GM18502 (cell line): ENCODE data around the gene MPG.

Experiments used
- ATAC-seq: cut with Tn5 transposase; IDR thresholded peaks from one replicate; pipeline ENCODE4 v1.9.1; 2021; ENCODE audit warnings: mild to moderate bottlenecking; ENCODE audit not compliant: unreplicated experiment, poor library complexity

MPG gene

GRCh38 chr16:64914-65255 lies 13.1 kb upstream of the MPG start:
- no peak for ATAC-seq

DNA sequence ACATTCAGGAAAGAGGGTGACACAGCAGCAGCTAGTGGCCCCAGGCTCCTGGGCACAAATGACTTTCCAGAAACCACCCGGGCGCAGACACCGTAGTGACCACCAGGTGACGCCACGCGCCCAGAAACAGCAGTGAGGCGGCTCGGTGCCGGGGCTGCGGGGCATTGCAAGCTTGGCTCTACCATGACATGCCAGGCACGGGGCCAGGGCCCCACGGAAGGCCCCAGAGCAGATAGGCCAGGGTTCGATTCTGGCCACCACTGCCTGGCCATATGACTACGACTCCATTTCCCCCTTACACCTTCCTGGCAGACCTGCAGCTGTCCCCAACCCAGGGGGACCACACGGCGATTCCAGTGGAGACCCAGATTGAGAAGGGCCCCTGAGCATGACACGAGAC lies 12.3 kb upstream of the MPG start:
- ATAC-seq = no peak

GRCh38 chr16:66309-67182 lies 11.5 kb upstream of the MPG start:
- no peak for ATAC-seq

DNA sequence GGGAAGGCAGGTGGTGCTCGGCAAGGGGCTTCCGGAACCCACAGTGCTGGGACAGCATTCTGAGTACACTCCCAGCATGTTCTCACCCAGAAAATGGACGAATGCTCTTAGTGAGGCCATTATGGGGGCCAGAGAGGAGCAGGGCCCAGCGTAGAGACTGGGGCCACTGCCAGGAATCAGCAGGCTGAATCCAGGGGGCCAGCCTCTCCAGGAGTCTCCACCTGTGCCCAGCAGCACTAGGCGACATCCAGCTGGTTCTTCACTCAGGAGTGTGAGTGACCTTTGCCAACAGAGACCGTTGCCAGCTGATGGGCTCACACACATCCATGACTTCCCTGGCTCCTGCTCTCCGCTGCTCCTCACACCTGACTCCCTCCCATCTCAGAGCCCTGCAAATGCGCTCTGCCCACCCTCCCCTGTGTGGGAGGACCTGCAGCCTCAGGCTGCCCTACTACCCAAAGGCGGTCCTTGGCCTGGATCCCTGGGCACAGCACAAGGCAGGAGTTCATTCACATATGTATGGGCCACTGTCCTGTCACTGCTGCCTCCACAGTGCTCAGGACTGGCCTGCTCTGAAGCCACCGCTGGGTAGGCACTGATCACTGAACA lies 10.7 kb upstream of the MPG start:
- no peak for ATAC-seq

DNA sequence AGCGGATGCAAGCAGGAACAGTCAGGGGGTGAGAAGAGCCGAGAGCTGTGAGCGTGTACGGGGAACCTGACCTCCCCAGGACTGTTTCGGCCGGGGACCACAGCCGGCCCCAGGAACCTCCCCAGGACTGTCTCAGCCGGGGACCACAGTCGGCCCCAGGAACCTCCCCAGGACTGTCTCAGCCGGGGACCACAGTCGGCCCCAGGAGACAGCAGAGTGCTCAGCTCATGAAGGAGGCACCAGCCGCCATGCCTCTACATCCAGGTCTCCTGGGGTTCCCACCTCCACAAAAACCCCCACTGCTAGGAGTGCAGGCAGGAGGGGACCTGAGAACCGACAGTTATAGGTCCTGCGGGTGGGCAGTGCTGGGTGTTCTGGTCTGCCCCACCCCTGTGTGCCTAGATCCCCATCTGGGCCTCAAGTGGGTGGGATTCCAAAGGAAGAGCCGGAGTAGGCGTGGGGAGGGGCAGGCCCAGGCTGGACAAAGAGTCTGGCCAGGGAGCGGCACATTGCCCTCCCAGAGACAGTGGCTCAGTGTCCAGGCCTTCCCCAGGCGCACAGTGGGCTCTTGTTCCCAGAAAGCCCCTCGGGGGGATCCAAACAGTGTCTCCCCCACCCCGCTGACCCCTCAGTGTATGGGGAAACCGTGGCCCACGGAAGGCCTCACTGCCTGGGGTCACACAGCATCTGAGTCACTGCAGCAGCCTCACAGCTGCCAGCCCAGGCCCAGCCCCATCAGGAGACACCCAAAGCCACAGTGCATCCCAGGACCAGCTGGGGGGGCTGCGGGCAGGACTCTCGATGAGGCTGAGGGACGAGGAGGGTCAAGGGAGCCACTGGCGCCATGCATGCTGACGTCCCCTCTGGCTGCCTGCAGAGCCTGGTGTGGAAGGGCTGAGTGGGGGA lies 9.9 kb upstream of the MPG start:
- ATAC-seq = no peak

- ATAC-seq = no peak
Measured at GRCh38 chr16:69181-69580, 8.8 kb upstream of the MPG start.

DNA sequence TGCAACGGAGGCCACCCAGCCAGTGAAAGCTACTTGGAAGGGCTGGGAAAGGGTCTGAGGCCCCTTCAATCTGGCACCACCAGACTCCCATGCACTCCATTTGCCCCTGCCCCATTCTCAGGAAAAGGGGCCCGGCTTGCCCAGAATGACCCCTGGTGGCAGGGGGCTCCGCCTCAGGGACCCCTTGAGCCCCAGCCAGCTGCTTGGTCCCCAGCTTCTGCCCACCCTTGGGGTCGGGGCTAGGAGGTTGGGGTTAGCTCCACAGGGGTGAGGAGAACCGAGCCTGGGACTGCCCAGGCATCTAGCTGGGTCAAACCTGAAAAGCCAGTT lies 6.8 kb upstream of the MPG start:
- ATAC-seq = no peak

GRCh38 chr16:71540-72401 lies 6.3 kb upstream of the MPG start:
- ATAC-seq = no peak

DNA sequence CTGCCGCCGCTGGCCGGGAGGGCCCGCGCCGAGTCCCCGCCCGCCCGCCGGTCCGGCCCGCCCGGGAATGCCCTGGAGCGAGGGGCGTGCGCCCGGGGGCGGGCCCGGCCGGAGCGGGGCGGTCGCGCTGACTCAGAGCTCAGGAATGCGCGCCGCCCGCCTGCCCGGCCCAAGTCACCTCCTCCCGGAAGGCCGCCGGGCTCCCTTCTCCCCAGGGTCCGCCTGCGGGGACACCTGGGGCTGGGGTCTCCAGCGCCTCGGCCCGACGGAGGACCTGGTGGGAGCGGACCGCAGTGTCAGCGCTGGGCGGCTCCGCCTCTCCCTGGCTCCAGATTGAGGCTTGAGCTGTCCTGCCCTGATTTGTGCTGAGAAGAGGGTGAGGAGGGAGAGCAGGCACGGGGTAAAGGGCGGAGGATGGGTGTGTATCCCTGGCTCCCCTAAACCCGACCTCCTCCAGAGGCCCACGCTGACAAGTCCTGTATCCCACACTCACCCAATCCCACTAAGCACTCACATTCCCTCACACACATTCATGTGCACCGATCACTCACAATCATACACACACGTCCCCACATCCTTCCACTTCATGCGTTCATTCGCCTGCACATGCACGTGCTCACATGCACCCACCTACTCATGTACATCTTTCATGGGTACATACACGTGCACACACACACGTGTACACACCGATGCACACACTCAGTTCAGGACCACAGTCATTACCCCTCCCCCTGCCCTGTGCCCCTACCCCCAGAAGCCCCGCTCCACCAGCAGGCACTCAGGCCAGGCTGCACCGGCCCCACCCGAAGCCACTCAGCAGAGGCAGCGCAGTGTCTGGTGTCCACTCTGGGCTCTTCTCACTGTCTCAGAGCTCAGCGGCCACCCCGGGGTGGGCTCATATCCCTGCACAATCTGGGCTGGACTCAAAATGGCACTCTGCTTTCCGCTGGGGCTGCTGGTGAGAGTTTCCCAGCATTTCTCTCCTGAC lies 5.2 kb upstream of the MPG start, which contains the start of gene RHBDF1:
Gene RHBDF1, minus strand, starts transcription at position 71 of the 988 bp plus-strand sequence. CDS start 7,616 bp downstream, outside the sequence.
- no peak for ATAC-seq

GRCh38 chr16:74051-74746 lies 3.8 kb upstream of the MPG start:
- no peak for ATAC-seq

GRCh38 chr16:74747-75334 lies 3.2 kb upstream of the MPG start:
- no peak for ATAC-seq

GRCh38 chr16:75580-76501 lies 2.2 kb upstream of the MPG start:
- no peak for ATAC-seq

GRCh38 chr16:76535-77272 lies 1.3 kb upstream of the MPG start:
- no peak for ATAC-seq

DNA sequence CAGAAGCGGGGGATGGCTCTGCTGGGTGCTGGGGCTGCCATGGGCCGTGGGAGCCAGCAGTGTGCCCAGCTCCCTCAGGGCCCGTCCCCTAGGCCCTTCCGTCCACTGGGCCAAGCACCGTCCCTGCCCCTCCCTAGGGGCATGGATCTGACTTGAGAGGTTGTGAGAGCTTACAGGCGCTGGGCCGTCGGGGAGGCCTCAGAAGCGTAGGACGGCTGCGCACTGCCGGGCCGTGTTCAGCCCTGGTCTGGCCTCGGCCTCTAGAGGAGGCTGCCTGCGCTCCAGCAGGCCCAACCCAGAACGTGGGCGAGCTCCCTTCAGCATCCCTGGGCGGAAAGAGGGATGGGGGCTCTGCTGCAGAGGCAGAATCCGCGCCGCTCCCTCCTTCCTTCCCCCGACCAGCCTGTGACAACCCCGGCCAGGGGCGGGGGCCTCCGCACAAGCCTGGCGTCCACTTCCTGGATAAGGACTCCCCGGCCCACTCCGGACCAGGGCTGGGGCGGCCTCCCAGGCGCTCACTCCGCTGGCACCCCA lies 685 bp upstream of the MPG start:
- peak; percentile 26 for ATAC-seq

DNA sequence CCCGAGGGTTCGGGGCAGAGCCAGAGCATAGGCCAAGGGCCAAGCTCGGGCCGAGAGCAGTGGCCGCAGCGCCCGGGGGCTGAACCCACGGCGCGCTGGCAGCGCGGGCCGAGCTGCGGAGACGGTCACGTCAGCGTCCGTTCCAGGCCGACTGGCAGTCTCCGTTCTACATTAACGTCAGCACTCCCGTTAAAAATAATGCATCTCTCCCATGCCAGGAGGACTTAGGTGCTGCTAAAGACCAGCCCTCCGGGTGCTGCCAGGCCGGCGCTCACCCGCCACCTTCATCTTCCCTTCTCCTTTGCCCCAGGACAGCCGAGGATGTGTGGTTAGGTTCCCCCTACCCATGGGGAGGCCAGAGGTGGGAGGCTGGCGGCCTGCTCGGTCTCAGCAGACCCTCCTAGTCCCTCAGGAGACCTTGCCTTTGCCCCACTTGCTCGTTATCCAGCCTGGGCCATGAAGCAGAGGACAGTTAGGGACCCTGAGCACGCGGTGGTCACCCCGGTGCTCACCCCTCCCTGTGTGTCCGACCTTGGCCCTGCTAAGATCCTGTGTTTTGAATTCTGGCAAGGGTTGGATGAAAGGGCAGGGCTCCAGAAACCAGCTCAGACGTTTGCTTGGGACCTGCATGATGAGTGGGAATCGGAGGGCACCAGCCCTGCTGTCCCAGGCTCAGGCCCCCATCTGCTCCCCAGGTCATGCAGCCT lies 572 bp downstream of the MPG start:
- peak; percentile 29 for ATAC-seq
